IPS-NIHi7 (cell line): ENCODE data around the gene CALHM2.

ENCODE experiments used
- DNase-seq: peaks from one replicate; pipeline ENCODE4 v3.0.0; 2012; ENCODE audit warnings: mixed read lengths; ENCODE audit errors: extremely low spot score

The CALHM2 gene

GRCh38 chr10:103476046-103476768 is 24.0 kb upstream of the CALHM2 start:
- DNase-seq: peak; percentile 89

DNA sequence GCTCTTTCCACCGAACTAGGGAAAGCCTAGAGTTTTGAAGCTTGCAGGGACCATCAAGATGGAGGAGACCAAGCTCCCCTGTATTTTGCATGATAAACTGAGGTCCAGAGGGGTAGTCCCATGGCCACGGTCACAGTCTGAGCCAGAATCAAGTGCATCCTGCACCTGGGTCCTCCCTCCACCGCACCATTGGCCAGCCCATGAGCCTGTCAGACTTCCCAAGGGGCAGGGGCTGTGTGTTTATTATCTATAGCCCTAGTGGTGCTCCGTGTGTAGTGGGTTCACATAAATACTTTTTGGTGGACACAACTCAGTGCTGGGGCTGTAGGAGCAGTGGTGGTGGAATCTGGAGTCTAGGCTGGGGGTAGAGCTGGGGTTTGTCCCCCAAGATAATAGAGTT is 23.3 kb upstream of the CALHM2 start:
- DNase-seq: no peak

DNA sequence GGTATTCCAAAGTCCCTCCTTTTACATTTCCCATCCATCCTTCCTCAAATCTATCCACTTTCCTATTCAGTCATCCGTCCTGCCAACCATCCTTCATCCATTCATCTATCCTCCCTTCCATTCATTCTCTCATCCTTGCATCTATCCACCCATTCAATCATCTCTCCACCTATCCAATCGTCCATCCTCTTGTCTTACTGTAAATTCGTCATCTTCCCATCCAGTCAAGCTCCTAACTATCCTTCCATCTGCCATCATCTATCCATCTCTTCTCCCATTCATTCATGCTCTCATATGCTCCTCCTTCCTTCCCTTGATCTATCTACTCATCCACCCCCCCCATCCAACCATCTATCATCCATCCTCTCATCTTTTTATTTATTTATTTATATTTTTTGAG is 21.9 kb upstream of the CALHM2 start:
- no peak for DNase-seq

GRCh38 chr10:103473261-103473671 is 21.1 kb upstream of the CALHM2 start:
- no peak for DNase-seq

DNA sequence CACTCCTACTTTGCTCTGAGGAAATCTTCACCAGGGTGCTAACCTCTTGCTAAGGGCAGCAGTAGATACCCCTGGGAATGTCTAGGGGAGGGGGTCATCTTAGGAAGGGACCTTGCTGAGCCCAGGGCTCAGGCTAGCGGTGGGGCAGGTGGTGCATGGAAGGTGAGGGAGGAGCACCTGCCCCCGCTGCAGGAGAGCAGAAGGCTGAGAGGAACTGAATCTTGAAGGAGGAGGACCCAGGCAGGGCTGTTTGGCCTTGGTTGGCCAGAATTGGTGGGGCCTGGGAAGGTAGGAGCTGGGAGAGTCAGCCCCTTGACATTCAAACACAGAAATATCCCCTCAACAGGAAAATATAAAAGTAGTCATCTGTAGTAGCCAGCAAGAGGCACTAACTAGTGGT is 19.8 kb upstream of the CALHM2 start:
- DNase-seq: no peak

GRCh38 chr10:103470761-103471653 is 18.8 kb upstream of the CALHM2 start:
- DNase-seq: peak; percentile 62

GRCh38 chr10:103469201-103469600 is 17.0 kb upstream of the CALHM2 start:
- DNase-seq: no peak

DNA sequence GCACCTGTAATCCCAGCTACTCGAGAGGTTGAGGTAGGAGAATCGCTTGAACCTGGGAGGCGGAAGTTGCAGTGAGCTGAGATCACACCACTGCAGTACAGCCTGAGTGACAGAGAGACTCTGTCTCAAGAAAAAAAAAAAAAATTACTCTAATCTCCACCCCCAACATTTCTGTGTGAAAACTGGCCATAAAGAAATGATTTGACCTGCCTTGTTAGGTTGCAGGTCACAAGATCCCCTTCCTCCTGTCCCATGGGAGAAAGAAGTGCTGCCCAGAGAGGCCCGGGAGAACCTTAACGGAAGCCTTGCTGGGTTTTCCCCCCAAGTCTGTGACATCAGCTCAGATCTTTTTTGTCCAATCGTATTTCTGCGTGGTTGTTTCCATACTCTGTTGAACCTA is 15.2 kb upstream of the CALHM2 start:
- no peak for DNase-seq

DNA sequence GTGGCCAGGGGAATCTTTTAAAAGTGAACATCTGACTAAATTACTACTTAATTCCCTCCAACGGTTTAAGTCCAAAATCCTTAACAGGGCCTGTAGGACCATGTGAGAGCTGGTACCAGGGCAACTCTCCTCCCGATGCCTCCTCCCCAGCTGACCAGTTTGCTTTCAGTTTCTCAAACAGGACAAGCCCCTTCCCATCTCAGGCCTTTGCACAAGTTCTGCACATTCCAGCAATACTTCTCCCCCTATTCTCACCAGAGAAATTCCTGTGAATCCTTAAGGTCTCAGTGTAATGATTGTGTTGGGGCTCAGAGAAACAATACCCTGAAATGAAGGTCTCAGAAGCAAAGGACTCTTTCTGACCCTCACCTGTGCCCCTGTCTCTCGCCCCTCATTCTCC is 14.6 kb upstream of the CALHM2 start:
- DNase-seq: no peak

DNA sequence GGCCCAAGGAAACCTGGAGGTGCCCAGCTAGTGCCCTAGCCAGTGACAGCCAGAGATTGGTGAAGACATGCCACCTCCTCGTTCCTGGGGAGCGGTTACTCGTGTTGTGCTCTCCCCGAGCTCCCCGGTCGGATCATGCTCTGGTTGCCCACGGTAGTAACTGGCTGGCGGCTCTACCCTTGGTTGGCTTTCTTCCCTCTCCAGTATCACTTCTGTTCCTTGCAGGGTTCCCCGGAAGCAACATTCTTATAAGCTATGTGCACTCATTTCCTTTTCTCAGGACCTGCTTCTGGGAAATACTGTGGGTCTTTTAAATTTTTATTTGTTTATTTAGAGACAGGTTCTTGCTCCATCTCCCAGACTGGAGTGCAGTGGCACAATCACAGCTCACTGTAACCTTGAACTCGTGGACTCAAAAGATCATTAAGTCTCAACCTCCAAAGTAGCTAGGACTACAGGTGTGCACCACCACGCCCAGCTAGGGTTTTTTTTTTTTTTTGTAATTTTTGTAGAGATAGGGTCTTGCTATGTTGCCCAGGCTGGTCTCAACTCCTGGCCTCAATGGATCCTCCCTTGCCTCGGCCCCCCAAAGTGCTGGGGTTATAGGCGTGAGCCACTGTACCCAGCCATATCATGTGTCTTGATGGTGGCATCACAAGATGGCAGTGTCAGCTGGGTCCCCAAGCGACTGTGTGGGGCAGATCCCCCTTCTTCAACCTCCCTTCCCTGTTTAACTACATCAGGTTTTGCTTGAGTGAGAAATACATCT is 13.4 kb upstream of the CALHM2 start:
- DNase-seq: no peak

GRCh38 chr10:103463499-103463898 is 11.3 kb upstream of the CALHM2 start:
- no peak for DNase-seq

GRCh38 chr10:103459615-103460014 is 7.4 kb upstream of the CALHM2 start:
- no peak for DNase-seq

GRCh38 chr10:103458720-103459119 is 6.5 kb upstream of the CALHM2 start, which contains the start of gene CALHM1:
TSS of gene CALHM1 (minus strand) at chr10:103458900. CDS start at chr10:103458751, 149 bp downstream.
- peak; percentile 92 for DNase-seq

GRCh38 chr10:103457896-103458583 is 5.9 kb upstream of the CALHM2 start:
- DNase-seq: no peak

DNA sequence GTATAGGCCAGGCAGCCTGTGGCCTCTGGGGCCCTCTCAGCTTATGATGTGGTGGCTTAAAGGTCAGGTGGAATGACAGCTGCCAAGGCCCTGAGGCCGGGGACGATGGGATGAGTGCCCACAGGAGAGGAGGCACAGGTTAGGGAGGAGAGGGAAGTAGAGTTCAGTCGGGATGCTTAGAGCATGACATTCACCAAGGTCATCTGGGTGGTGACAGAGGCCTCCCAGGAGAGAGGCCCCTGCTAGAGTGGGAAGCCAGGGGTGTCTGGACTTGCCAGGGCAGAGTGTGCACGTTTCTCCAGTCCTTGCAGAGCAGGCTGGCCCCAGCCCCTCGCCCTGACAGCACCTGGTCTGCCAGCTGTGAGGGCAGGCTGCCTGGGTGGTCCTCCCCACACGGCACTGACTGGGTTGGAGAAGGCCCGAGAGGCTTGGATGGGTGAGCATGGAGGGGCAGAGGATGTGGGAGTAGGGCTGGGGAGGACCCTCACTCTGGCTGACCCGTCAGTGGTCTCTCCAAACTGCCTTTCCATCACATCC is 5.1 kb upstream of the CALHM2 start:
- DNase-seq: no peak

GRCh38 chr10:103456074-103456660 is 4.0 kb upstream of the CALHM2 start:
- DNase-seq: no peak

- no peak for DNase-seq
These were observed 3.1 kb upstream of the CALHM2 start for GRCh38 chr10:103455235-103455634.

GRCh38 chr10:103454026-103454425 is 1.9 kb upstream of the CALHM2 start:
- DNase-seq: no peak

DNA sequence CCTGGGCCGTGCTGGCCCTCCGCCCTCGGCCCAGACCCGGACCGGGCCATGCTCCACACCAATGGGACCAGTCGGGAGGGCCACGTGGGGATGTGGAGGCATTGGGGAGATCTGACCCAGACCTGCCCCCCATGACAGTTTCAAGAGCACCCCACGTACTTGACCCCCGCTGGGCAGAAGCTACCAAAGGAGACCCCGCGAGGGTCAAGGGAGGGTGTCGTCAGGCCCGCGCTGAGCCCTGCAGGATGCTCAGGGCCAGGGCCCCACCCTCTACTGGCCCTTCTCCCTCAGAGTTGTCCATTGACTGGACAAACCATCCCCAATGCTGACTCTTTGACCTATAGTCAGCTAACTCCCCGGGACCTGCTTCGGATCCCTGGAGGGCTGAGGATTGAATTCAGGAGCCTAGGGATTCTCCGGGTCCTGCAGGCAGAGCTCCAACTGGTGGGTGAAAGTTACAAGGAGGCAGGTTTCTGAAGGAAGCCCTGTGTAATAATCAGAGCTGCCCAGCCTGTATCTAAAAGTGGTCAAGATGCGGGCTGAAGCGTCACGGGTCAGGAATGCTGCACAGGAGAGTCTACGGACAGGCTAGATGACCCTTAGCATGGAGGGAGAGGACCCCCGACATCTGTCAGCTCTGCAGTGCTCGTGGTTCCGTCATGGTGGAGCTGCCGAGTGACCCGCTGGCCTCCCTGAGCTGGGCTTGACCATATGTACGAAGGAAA is 498 bp upstream of the CALHM2 start:
- DNase-seq: no peak
